ENCODE results near the gene DNAJC24.

DNAJC24 gene

GRCh38 chr11:31415435-31415834, 45.8 kb downstream of the DNAJC24 start:
- no peak for DNase-seq (ENCODE audit: low read depth)

GRCh38 chr11:31417357-31417756, 47.7 kb downstream of the DNAJC24 start:
- no peak for DNase-seq (ENCODE audit: low read depth)

- no peak for DNase-seq (ENCODE audit: low read depth)
Measured at GRCh38 chr11:31417816-31418215, 48.2 kb downstream of the DNAJC24 start.

- no peak for DNase-seq (ENCODE audit: low read depth)
Measured at GRCh38 chr11:31419138-31419537, 49.5 kb downstream of the DNAJC24 start.

GRCh38 chr11:31419669-31420068, 50.0 kb downstream of the DNAJC24 start:
- no peak for DNase-seq (ENCODE audit: low read depth)

- DNase-seq (ENCODE audit: low read depth): no peak
Measured at GRCh38 chr11:31421820-31422219, 52.2 kb downstream of the DNAJC24 start.

- no peak for DNase-seq (ENCODE audit: low read depth)
Measured at GRCh38 chr11:31422703-31423102, 53.0 kb downstream of the DNAJC24 start.

- DNase-seq (ENCODE audit: low read depth): no peak
Measured at GRCh38 chr11:31424652-31425051, 55.0 kb downstream of the DNAJC24 start.

- DNase-seq (ENCODE audit: low read depth): no peak
Measured at GRCh38 chr11:31433851-31434250, 64.2 kb downstream of the DNAJC24 start.

- no peak for DNase-seq (ENCODE audit: low read depth)
Measured at GRCh38 chr11:31437742-31438435, 68.2 kb downstream of the DNAJC24 start.

- no peak for DNase-seq (ENCODE audit: low read depth)
Measured at GRCh38 chr11:31441296-31441695, 71.6 kb downstream of the DNAJC24 start.

GRCh38 chr11:31442086-31442485, 72.4 kb downstream of the DNAJC24 start:
- DNase-seq (ENCODE audit: low read depth): no peak

- no peak for DNase-seq (ENCODE audit: low read depth)
Measured at GRCh38 chr11:31443802-31444201, 74.1 kb downstream of the DNAJC24 start.

GRCh38 chr11:31445621-31446020, 76.0 kb downstream of the DNAJC24 start:
- DNase-seq (ENCODE audit: low read depth): no peak

GRCh38 chr11:31449040-31449439, 79.4 kb downstream of the DNAJC24 start:
- DNase-seq (ENCODE audit: low read depth): no peak

- DNase-seq (ENCODE audit: low read depth): no peak
Measured at GRCh38 chr11:31450841-31451240, 81.2 kb downstream of the DNAJC24 start.

GRCh38 chr11:31455177-31455576, 85.5 kb downstream of the DNAJC24 start:
- DNase-seq (ENCODE audit: low read depth): no peak

GRCh38 chr11:31464436-31464835, 94.8 kb downstream of the DNAJC24 start:
- DNase-seq (ENCODE audit: low read depth): no peak

- DNase-seq (ENCODE audit: low read depth): no peak
Measured at GRCh38 chr11:31474083-31474482, 104.4 kb downstream of the DNAJC24 start.

GRCh38 chr11:31477528-31478222, 108.0 kb downstream of the DNAJC24 start:
- no peak for DNase-seq (ENCODE audit: low read depth)

- no peak for DNase-seq (ENCODE audit: low read depth)
Measured at GRCh38 chr11:31478223-31478590, 108.5 kb downstream of the DNAJC24 start.

GRCh38 chr11:31479066-31479465, 109.4 kb downstream of the DNAJC24 start:
- no peak for DNase-seq (ENCODE audit: low read depth)

GRCh38 chr11:31480930-31481329, 111.3 kb downstream of the DNAJC24 start:
- DNase-seq (ENCODE audit: low read depth): no peak

Measured in activated gamma-delta T cell treated with anti-CD3 and anti-CD28 coated beads, Interleukin-2, amount 50 U/mL, for 16 hours (primary cell).